HT1080 (cell line): ENCODE measurements around the gene HMGCL. TPM values are rescaled to one million over a fixed set of nuclear protein-coding genes. Genes with fewer than 3 reads are reported as not detected.
"Not testable (repeated sequence)": the region's sequence is repeated elsewhere in the genome, so short reads cannot be mapped to it uniquely, and the experiment has no call there.

Source experiments
- DNase-seq: peaks from one replicate; pipeline ENCODE4 v3.0.0-alpha.2; 2015; ENCODE audit warnings: low read depth
- total RNA-seq: library from RNA; depleted of rRNA; stranded (reverse); fragments of >200 nt; shearing (Covaris generic); gene quantifications from 2 replicates; pipeline ENCODE4 v1.2.3, GENCODE V29; 2014

The HMGCL gene
- total RNA-seq, 1 experiment from 2014 or later: 9.9 TPM

DNA sequence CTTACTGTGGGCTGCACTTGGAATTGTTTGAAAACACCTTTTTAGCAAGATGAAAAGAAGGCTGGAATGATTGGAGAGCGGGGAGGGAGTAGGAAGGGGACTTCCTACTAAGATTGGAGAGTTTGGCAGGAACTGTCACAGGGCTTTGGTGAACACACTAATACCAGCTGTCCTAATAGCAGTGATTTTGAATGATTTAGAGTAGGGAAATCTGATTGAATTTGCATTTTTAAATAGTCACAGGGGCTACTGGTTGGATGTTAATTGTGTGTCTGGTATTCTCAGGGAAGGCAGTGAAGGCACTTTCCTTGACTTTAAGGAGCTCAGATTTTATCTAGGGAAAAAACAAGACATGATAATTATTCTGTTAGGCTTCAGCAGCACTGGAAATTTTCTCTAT, 2.5 kb upstream of the HMGCL start:
- no peak for DNase-seq

DNA sequence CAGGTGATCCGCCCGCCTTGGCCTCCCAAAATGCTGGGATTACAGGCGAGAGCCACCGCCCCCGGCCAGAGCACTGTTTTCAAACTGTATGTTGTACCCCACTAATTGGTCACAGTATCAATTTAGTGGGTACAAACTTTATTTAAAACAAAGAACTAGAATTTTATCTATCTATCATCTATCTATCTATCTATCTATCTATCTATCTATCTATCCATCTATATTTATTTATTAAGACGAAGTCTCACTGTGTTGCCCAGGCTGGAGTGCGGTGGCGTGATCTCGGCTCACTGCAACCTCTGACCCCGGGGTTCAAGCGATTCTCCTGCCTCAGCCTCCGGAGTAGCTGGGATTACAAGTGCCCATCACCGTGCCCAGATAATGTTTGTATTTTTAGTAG, 1.4 kb upstream of the HMGCL start:
- not testable (repeated sequence) for DNase-seq

DNA sequence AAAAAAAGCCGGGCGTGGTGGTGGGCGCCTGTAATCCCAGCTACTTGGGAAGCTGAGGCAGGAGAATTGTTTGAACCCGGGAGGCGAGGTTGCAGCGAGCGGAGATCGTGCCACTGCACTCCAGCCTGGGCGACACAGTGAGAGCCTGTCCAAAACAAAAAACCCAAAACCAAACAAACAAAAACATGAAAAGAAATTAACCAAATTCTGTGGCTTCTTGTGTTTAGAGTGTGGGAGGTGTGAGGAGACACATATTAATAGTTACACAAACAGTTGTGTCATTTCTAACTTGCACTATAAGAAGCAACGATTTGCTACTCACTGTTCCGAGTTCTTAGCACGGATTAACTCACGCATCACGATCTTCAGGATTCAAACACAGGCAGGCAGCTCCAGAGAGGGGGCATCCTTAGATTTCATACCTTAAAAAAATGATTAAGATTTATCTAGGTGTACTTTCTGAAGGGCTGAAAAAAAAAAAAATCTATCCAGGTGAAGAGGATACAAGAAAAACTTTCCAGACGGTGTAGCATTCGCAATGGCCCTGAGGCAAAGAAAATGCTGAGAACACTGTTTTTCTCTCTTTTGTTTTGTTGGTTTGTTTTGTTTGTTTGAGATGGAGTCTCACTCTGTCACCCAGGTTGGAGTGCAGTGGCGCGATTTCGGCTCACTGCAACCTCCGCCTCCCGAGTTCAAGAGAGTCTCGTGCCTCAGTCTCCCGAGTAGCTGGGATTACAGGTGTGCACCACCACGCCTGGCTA, 713 bp upstream of the HMGCL start:
- no peak for DNase-seq

DNA sequence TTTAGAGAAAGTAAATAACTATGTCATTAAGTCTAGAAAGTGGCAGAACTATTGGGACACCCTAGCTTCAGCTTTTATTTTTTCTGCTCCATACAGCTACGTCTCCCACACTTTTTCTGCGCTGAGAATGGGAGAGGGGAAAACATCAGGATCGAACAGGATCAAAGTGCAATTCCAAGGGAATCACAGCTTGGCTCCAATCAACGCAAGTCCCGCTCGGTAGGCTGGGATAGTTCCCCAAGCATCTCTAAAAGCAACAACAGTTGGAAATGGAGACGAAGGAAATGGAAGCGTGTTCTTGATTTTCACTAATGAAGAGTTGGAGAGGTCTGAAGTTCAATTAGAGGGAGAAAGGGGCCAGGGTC, 536 bp downstream of the HMGCL start:
- no peak for DNase-seq

DNA sequence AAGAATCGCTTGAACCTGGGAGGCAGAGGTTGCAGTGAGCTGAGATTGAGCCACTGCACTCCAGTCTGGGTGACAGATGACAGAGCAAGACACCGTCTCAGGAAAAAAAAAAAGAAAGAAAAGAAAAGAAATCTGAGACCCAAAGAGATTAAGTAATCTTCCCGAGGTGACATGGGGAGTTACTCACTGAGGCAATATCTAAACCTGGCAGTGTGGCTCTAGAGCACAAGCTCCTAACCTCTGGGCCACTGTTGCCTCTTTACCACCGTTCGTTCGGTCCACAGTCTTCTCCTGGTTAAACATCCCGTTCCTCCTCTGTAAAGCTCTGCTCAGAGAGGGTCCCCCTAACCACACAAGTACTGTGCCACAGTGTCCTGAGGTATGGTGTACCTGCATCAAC, 1.5 kb downstream of the HMGCL start:
- no peak for DNase-seq

DNA sequence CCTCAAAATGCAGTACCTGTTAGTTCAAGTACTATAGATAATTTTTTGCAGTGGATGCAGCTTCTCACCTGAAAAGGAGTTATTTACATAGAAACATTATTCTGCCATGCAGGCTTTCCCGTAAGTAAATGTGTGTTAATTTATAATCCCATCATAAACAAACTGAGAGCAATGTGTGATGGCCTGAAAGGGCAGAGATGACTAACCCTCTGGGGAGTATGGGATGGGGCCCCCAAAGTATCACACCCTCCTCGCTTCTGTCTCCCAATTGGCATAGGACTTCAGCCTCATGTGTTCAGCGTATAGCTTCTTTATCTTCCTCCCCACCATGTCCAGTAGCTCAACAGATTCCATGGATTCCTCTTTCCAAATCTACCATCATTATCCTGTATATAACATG, 7.6 kb downstream of the HMGCL start:
- DNase-seq: no peak

DNA sequence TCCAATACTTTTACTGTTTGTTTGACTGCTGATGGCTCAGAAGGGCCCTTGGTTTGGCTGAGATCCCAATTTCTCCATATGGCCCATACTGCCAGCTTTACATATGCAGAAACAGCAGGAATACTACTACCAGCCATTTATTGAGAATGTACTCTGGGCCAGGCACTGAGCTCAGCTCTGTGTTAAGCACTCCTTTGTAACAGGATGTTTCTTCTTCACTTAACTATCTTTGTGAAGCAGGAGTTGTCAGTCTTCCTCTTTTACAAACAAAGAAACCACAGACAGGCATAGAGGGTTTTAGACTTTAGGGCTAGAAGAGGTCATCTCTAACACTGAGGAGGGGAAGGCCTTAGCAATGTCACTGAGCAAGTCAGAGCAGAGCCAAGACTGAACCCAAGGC, 8.3 kb downstream of the HMGCL start:
- DNase-seq: no peak

DNA sequence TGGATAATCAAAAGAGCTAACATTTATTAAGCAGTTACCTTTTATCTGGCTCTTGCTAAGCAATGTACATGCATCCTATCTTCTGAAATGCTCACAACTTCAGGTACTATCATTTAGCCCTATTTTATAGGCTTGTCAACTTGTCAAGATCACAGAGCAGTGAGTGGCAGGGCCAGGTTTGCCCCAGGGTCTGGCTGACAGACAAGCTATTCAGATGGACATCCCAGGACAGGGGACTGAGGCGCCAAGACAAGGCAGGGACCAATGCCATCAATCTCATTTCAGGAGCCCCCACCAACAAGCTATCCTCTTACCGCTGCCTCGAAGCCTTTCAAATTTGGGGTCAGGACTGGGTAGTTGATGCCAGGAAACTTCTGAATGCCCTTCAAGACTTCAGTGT, 8.9 kb downstream of the HMGCL start:
- DNase-seq: no peak

DNA sequence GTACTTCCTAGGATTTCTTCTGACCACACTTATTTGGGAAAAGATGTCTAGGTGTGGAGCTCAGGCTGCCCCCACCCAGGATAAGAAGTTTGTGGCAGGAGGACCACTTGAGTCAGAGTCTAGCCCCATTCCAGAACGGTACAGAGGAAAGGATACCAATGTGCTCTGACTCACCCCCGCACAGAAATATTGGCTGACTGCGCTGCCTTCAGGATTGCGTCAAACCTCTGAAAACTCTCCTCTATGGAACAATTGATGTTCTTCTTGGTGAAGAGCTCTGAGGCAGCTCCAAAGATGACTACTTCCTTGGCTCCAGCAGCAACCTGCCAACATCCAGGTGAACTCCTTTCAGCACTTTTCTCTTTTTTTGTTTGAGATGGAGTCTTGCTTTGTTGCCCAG, 11.2 kb downstream of the HMGCL start:
- DNase-seq: no peak

DNA sequence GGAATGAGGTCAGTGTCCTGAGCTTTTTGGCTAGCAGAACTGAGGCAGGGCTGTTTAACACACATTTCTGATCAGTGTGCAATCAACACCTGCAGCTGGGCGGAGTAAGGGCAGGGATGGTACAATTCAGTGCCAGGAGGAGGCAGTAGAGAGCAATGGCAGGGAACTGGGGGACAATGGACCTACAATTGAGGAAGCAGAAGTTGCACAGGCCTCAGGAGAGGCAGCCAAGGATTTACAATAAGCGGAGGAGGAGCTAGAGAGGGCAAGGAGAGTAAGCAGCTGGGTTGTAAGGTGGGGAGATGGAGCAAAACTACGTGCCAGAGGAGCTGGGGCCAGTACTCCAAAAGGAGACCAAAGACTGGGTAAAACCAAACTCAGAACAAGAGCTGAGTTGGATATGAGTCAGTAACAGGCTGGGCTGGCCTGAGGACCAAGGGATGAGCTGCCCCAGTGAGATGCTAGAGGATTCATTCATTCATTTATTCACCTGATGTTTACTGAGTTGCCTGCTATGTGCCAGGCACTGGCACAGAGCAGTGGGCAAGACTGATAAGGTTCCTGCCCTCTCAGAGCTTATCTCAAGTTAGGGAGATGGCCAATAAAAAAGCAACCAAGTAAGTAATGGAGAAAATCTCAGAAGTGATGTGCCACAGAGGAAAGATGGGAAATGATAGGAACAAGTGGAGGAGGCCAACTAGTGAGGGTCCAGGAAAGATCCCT, 14.2 kb downstream of the HMGCL start:
- DNase-seq: peak; percentile 44

DNA sequence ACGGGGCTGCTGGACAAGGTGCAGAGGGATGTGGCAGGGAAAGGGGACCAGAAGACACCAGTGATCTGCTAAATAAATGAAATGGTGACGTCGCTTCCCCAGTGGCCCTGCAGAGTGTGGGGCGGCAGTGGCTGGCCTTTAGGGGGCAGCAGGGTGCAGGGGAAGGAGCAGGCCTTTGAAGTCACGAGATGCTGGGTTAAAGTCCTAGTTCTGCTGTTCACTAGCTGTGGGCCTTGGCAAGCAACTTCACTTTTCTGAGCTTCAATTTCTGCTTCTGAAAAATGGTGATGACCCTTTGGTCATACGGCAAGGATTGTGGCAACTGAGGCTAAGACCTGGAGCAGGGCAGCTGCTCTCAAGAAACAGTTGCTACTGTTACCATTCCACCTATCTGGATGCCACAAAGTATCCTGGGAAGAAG, 15.5 kb downstream of the HMGCL start:
- peak; percentile 61 for DNase-seq

DNA sequence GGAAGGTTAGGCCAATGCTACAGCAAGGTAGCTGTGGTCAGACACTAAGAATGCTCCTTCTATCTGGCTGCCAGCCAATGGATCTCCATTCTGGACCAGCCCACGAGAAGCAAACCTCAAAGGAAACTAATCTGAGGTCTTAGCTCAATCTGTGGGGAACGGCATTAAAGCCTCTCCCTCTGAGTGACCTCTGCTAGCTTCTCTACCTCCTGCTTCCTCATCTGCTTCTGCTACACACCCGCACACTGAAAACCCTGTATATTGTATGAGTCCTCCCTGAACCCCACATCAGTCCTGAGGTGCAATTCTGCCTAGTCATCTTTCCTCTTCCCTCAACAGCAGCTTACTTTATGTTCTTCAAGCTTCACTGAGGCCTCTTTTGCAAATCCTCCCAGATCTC, 17.8 kb downstream of the HMGCL start:
- no peak for DNase-seq

DNA sequence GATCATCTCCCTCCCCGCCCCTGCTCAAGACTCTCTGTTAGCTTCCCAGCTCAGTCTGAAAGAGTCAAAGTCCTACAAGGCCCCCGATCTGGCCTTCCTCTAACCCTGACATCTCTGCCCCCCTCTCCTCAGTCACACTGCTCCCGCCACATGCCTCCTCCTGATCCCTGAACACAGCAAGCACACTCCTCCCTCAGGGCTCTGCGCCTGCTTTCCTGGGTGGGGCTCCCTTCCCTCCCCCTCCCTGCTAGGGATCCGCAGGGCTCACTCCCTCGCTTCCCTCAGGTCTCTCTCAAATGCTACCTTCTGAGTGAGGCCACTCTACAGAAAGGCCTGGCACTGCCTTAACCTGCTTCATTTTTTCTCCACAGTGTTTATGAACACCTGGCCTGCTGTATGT, 18.9 kb downstream of the HMGCL start:
- DNase-seq: no peak

DNA sequence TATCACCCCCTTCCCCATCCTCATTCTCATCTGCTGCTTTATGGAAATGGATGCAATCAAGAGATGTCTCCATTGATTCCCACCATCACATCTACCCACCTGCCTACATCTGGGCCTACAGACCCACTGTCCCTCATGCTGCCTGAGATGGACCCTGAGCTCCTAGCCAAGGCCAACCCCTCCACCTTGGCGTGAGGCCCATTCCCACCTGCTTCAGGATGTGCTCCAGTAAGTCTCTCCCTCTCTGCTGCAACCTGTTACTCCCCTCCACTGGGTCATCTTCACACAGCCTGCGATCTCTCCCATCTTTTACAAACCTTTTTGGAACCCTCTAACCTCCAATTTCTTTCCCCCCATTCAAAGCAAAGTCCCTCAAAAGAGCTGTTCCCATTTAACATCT, 20.2 kb downstream of the HMGCL start:
- DNase-seq: no peak

DNA sequence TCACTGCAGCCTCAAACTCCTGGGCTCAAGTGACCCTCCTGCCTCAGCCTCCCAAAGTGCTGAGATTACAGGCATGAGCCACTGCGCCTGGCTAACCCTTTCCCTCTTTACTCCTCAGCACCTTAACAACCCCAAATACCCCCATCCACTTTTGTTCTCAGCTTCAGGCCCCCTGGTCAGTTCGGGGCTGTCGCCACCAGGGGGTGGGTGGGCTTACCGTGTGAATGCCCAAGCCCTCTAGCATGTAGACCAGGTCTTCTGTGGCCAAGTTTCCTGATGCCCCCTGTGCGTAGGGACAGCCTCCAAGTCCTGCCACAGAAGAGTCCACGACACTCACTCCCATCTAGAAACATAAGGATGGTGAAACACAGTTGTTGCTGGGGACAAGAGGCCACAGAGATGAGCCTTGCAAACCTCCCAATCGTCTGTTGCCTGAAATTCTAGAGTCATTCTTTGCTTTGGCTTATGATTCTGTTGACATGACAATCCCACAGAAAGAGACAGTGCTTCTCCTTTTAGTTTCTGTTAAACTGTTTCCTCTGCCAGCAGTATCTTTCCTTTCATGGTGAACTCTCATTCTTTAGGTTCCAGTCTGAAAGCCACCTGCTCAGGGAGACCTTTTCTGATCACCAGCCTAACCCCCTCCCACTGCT, 20.9 kb downstream of the HMGCL start:
- no peak for DNase-seq

DNA sequence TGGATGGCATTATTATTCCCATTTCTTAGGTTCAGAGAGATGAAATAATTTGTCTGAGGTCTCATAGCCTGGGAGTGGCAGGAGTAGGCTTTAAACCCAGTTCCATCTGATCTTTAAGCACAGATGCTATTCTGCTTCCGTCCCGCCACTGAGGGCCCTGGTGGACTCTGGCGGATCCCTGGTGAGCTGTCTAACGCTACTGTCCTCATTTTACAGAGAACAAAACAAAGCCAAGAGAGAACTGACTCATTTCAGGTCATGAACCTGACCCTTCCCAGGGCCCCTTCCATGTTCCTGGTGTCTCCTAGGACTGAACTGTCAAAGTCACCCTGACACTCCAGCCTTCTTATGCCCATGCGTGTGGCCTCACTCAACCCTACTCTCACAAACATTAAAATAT, 21.6 kb downstream of the HMGCL start:
- no peak for DNase-seq

DNA sequence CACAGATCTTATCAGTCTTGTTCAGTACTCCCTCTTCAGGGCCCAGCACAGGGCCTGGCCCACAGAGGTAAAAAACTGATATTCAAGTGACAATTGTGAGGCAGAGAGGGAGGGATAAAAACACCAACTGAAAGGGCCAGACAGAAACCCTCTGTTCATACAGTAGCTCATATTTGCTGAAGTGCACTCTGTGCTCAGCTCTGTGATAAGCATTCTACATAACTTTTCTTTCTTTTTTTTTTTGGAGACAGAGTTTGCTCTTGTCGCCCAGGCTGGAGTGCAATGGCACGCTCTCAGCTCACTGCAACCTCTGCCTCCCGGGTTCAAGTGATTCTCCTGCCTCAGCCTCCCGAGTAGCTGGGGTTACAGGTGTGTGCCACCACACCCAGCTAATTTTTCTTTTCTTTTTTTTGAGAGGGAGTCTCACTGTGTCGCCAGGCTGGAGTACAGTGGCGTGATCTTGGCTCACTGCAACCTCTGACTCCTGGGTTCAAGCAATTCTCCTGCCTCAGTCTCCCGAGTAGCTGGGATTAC, 22.4 kb downstream of the HMGCL start:
- DNase-seq: not testable (repeated sequence)

DNA sequence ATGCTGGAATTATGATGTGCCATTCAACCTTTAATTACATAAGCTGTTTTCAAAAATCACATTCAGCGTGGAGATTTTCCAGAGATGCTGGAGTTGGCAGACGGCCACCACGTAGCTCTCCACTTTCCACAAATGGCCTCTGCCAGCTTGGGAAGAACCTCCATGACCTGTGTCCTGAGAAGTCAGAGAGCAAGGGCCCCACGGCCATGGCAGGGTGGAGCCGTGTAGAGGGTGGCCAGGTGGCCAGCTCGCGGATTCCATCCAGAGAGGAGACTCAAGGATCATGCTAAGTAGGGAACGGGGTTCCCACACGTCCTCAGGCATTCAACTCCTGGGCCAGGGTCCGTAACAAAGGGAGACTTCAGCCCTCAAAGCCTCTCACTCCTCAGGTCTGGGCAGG, 23.4 kb downstream of the HMGCL start:
- DNase-seq: no peak

DNA sequence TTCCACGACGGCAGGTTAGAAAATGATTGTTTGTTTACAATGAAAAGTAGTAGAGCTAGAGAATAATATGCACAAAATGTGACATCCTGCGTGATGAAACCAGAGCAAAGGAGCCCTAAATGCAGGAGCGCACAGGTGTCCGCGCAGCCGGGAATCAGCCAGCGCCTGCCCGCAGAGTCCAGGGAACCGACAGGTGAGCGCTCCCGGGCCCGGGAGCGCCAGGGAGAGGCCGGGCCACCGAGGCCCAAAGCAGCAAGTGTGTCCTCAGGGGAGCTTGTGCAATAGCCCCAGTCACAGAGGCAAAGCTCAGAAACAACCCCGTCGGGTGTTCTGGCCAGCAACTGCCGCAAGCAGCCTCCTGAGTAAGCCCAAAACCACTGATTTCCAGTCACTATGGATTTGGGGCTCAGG, 23.9 kb downstream of the HMGCL start:
- no peak for DNase-seq

DNA sequence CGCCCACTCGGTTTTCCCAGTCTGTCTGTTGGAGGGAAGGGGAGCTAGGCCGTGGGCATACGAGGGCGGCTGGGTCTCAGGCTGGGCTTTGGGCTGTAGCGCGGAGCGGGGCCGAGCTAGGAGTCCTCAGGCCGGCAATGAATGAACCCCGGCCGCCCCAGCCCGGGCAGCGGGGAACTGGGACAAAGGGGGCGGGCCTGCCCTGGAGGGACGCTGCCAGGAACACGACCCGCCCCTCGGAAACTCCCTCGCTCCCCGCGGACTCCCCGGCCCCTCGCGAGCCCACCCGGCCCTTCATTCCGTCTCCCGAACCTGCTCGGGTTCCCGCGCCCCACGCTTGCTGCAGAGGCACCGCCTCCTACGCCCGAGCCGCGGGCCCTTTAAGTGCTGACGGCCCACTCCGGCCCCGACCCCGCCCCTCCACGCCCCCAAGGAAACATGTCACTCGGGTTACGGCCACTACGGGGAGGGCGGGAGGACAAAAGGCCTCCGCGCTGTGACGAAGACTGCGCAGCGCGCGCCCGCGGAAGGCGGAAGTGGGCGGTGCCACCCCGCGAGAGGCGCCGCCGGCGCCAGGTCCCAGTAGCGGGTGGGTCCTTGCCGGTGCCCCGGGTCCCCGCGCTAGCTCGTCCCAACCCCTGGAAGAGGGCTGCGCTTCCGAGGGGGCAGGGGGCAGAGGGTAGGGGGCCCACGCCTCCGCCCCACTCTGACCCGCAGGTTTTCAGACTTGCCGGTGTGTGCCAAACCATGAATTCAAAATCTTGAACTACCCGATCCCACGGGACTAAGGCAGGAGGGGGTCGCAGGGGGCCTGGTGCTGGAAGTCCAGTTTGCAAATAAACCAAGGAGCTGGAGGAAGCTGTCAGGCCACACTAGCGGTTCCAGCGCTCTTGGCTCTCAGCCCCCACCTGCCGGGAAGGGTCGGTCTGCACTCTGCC, 24.6 kb downstream of the HMGCL start, which contains the start of gene GALE:
Gene GALE, minus strand, starts transcription at position 355 of the 938 bp plus-strand sequence. CDS start 1,747 bp downstream, outside the sequence.
- DNase-seq: peak; percentile 91
